ENCODE data around the gene TRABD. TPM values are rescaled to one million over a fixed set of nuclear protein-coding genes. Genes with fewer than 3 reads are reported as not detected.
A peak's percentile ranks its signal among the peaks of the same experiment; 100 is the strongest.

TRABD gene
- total RNA-seq, 3 donors from 2014 or later, result 36.8 to 52.6 (median 42.7) TPM

DNA sequence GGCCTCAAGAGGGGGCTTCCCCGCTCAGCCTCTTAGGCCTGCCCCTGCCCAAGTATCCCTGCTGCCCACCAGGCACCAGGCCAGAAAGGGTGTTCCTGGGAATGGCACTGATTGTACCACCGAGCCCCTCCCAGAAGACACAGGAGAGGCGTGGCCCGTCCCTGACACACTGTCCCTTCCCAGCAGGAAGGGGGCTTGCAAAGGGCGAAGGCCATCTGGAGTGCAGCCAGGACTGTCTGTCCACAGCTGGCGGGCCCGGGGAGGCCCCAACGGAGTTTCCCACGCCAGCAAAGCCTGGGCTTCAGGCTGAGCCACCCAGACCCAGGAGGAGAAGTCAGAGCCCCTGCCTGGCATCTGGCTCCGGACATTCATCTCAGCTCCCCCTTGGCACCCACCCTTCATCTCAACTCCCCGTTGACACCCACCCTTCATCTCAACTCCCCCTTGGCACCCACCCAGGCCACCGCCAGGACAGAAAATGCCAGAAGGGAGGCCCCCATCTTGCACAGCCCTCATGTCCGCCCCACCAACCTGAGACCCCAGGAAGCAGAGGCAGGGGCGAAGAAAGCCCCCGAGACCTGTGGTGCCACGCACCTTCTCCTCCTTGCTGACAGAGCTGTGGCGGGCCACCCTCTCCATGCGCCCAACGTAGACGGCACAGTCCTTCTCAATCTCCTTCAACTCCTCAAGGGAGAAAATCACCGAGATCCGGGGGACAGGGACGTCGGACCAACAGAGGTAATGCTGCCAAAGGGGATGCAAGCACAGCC lies 39.7 kb downstream of the TRABD start:
- Histone ChIP-seq H3K9me3 (no peaks in the 10 kb centered on the region), H3K4me3 (no peak overlapping the region), H3K36me3 (ENCODE audit: low read depth) (no peaks in the 10 kb centered on the region), H3K4me1 (ENCODE audit: low read depth) (no peaks in the 10 kb centered on the region)
- ATAC-seq (peak; percentile 13), DNase-seq (no peak)
- TF ChIP-seq, protein P1, sequence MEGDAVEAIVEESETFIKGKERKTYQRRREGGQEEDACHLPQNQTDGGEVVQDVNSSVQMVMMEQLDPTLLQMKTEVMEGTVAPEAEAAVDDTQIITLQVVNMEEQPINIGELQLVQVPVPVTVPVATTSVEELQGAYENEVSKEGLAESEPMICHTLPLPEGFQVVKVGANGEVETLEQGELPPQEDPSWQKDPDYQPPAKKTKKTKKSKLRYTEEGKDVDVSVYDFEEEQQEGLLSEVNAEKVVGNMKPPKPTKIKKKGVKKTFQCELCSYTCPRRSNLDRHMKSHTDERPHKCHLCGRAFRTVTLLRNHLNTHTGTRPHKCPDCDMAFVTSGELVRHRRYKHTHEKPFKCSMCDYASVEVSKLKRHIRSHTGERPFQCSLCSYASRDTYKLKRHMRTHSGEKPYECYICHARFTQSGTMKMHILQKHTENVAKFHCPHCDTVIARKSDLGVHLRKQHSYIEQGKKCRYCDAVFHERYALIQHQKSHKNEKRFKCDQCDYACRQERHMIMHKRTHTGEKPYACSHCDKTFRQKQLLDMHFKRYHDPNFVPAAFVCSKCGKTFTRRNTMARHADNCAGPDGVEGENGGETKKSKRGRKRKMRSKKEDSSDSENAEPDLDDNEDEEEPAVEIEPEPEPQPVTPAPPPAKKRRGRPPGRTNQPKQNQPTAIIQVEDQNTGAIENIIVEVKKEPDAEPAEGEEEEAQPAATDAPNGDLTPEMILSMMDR (IDR thresholded peaks at IDR 0.05), result no peak
- intact Hi-C loops (cut with DNase I, micrococcal nuclease), result no loop called here

DNA sequence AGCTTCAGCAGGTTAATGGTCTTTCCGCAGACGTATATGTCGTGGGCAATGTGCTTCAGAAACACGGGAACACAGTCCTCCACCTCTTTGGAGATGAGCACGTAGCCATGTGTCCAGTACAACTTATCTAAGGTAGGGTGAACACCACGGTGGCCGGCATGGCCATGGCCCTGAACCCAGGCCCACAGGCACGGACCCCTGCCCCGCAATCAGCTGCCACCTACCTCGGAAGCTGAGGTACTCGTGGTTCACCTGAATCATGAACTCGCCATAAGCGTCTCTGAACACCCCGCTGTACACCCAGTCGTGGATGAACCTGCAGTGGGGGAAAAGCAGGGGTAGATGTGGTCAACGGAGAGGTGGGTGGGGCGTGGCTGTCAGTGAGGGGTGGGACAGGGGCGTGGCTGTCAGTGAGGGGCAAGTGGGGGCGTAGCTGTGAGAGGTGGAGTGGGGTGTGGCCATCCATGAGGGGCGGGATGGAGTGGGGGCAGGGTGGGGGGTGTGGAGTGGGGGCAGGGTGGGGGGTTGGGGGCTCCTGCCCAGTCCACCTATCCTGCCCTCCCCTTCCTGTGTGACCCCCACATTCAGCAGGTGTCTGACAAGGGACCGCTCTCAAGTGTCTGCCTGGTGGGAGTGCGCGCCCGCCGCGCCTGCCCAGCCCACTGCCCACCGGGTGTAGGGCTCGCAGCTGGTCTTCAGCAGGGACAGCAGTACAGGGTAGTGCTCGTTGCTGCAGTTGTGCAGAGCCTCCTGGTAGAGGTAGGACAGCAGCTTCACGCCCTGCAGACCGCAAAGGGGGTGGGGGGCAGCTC lies 40.6 kb downstream of the TRABD start:
- Histone ChIP-seq H3K36me3 (ENCODE audit: low read depth) (no peaks in the 10 kb centered on the region), H3K4me3 (no peak overlapping the region), H3K4me1 (ENCODE audit: low read depth) (no peaks in the 10 kb centered on the region), H3K9me3 (no peaks in the 10 kb centered on the region)
- TF ChIP-seq, protein P1 (IDR thresholded peaks at IDR 0.05), result no peak
- intact Hi-C loops (cut with DNase I, micrococcal nuclease), result no loop called here
- DNase-seq (no peak), ATAC-seq (no peak)

DNA sequence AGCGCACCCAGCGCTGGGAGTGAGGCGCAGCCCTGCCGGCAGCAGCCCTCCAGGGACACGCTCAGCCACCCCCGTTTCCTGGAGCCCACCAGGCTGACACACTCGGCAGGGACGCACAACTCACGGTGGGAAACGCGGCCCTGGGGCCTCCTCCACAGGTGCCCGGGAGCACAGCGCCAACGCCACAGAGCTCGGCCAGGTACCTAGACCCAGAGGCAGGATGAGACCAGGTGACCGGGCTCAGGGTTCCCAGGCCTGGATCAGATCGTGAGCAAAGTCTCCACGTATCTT lies 41.1 kb downstream of the TRABD start:
- TF ChIP-seq, protein P1 (IDR thresholded peaks at IDR 0.05), result no peak
- H3K36me3 ChIP-seq (ENCODE audit: low read depth), result no peaks in the 10 kb centered on the region
- H3K9me3 ChIP-seq, result no peaks in the 10 kb centered on the region
- DNase-seq, result no peak
- no peak overlapping the region for H3K4me3 ChIP-seq
- ATAC-seq, result no peak
- intact Hi-C loops (cut with DNase I, micrococcal nuclease), result no loop called here
- H3K4me1 ChIP-seq (ENCODE audit: low read depth), result no peaks in the 10 kb centered on the region

DNA sequence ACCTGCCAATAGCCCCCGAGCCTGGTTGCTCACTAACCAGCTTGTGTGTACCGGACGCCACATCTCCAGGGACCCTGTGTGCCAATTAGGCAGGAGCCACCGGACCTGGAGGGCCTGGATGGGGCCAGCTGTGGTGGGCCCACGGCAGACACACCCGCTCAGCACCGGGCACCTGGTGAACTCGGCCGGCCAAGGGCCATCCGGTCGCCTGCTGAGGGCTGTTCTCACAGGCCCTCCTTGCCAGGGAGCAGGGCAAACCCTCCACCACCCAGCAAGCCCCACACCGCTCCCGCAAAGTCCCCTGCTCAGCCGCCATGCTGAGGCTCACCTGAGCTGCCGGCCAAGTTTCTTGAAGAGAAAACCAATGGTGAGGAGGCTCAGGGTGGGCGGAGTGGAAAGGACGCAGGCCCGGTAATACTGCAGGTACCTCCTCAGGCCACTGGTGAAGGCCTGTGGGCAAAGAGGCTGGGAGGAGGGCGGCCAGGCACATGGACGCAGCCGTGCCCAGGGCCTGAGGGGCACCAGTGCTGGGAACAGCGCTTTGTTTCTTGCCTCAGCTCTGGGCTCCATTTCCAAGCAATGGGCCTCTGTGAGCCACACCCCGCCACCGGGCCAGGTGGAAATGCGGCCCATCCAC lies 42.0 kb downstream of the TRABD start:
- intact Hi-C loops (cut with DNase I, micrococcal nuclease), result no loop called here
- DNase-seq, result peak in 1 of 3 donors; percentile 37
- no peaks in the 10 kb centered on the region for H3K9me3 ChIP-seq
- H3K4me1 ChIP-seq (ENCODE audit: low read depth), result no peaks in the 10 kb centered on the region
- H3K4me3 ChIP-seq, result no peak overlapping the region
- no peak for ATAC-seq
- TF ChIP-seq, protein P1 (IDR thresholded peaks at IDR 0.05), result no peak
- H3K36me3 ChIP-seq (ENCODE audit: low read depth), result no peaks in the 10 kb centered on the region

DNA sequence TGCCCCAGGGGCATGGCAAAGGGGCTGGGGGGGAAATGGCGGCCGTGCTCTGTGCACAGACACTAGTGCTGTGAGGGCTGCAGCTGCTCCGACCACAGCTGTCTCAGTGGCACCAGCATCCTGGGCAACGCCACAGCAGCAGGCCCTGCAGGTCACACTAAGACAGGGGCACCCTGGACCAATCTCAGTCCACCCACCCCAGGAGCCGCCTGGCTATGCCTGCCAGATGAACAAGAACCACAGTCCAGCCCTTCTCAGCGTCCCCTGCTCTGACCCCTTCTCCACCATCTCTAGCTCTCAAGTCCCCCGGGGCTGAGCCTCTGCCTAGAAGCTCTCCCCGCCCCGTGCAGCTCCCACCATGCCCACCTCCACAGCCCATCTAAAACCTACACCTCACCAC lies 42.7 kb downstream of the TRABD start:
- no peak for ATAC-seq
- TF ChIP-seq, protein P1 (IDR thresholded peaks at IDR 0.05), result no peak
- DNase-seq, result no peak
- Histone ChIP-seq H3K9me3 (no peaks in the 10 kb centered on the region), H3K36me3 (ENCODE audit: low read depth) (no peaks in the 10 kb centered on the region), H3K4me3 (no peak overlapping the region), H3K4me1 (ENCODE audit: low read depth) (no peaks in the 10 kb centered on the region)
- intact Hi-C loops (cut with DNase I, micrococcal nuclease), result no loop called here
